Activated CD8-positive, alpha-beta memory T cell treated with anti-CD3 and anti-CD28 coated beads, Interleukin-2, amount 10 ng/mL, durations not matched to agents 7 days and 5 days (primary cell): ENCODE measurements around the gene IQGAP2. TPM values are rescaled to one million over a fixed set of nuclear protein-coding genes. Genes with fewer than 3 reads are reported as not detected.

Experiments used
- ATAC-seq: fragments of 150-1000 bp; cut with Tn5 transposase; one replicate; pipeline ENCODE4 v1.10.0; 2021; ENCODE audit warnings: moderate library complexity
- CTCF ChIA-PET: fragments of 350-600 bp; sonication (Branson Sonifier 250); formaldehyde crosslinking; loops from one replicate; lab custom pipeline; 2021; ENCODE audit warnings: antibody characterized with exemption; lab: Charles Lee
- DNase-seq: peaks from one replicate; pipeline ENCODE4 v3.0.0-alpha.2; 2020
- H3K27ac Mint-ChIP-seq: one replicate; pipeline ENCODE4 v1.8.0; 2021; ENCODE audit warnings: mild to moderate bottlenecking, mixed read lengths
- H3K27me3 Mint-ChIP-seq: one replicate; pipeline ENCODE4 v1.8.0; 2021; ENCODE audit warnings: mixed read lengths
- H3K36me3 Mint-ChIP-seq: one replicate; pipeline ENCODE4 v1.8.0; 2021; ENCODE audit warnings: mild to moderate bottlenecking, mixed read lengths
- H3K4me1 Mint-ChIP-seq: one replicate; pipeline ENCODE4 v1.8.0; 2021; ENCODE audit warnings: mixed read lengths
- H3K4me3 Mint-ChIP-seq: one replicate; pipeline ENCODE4 v1.8.0; 2021; ENCODE audit warnings: mild to moderate bottlenecking, moderate library complexity, mixed read lengths
- H3K9me3 Mint-ChIP-seq: one replicate; pipeline ENCODE4 v1.8.0; 2022; ENCODE audit warnings: low read depth, mixed read lengths
- total RNA-seq, 2 experiments: library from RNA; stranded (reverse); gene quantifications; one replicate each; pipeline ENCODE4 v1.2.3, GENCODE V29; 2021

IQGAP2 gene
- total RNA-seq, 2 experiments from 2014 or later, result 70.2 to 118 TPM

DNA sequence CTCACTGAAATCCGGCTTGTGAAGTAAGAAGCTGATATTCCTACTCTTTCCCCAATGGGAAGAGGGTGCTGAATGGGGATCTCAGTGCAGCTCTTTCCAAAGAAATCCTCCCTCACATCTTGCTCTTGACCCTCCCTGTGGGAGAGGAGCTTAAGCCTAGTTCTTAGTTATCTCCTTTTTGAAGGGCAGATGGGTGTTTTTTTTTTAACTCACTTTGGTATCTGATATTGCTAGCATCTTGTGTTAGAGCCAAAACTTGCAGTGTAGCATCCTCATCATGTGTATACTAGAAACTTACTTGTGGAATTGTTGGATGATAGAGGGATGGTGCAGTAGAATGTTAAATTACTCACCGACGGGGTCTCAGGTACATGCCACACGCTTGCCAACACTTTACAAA lies 129.9 kb downstream of the IQGAP2 start:
- Mint-ChIP-seq H3K36me3 (peaks cover 26% of the 10 kb centered on the region), H3K27ac (no peak overlapping the region), H3K4me1 (peaks cover 35% of the 10 kb centered on the region), H3K9me3 (no peaks in the 10 kb centered on the region), H3K4me3 (no peak overlapping the region), H3K27me3 (no peaks in the 10 kb centered on the region)
- DNase-seq (no peak), ATAC-seq (no peak)
- CTCF ChIA-PET, result no interaction called here

DNA sequence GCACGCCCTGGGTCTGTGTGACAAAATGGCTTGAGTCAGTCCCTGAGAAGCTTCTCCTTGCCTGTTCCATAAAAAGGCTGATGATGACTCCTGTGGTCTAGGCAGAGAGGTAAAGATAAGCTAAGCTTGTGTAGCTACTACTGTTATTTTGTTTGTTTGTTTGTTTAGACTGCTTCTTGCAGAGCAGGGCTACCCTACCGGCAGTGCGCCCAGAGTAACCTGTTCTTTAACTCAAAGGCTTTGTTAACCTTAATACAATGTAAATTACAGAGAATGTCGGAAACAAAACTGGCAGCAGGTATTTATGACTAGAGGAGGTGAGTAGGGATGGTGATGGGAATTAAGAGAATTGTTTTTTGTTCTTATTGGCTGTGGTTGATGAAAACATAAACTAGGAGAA lies 132.5 kb downstream of the IQGAP2 start:
- no peak for ATAC-seq
- no peak overlapping the region for H3K27ac Mint-ChIP-seq
- CTCF ChIA-PET, result no interaction called here
- H3K36me3 Mint-ChIP-seq, result peaks cover 32% of the 10 kb centered on the region
- no peak for DNase-seq
- no peak overlapping the region for H3K4me3 Mint-ChIP-seq
- H3K27me3 Mint-ChIP-seq, result no peaks in the 10 kb centered on the region
- no peaks in the 10 kb centered on the region for H3K9me3 Mint-ChIP-seq
- peaks cover 36% of the 10 kb centered on the region for H3K4me1 Mint-ChIP-seq

DNA sequence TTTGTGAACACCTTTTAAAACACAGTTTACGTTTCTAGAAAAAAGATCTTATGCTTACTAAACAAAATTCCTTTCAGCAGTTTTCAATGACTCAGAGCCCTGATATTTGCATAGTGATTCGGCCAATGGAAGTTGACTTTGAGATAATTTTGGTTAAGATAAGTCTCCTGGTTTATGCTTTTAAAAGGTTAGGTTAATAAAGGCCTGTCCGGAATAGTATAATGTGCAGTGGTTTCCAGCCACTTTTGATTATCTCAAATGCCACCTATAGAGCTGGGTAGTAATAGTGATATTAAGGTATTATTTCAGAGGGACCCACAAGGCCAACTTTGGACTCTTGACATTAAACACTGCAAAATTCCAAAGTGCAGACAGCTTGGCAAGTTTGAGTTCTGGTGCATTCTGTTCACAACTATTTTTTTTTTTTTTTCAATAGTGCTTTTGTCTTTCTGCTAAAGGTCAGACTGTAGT lies 134.0 kb downstream of the IQGAP2 start:
- H3K36me3 Mint-ChIP-seq, result peaks cover 28% of the 10 kb centered on the region
- peaks cover 45% of the 10 kb centered on the region for H3K4me1 Mint-ChIP-seq
- no peak for DNase-seq
- no peaks in the 10 kb centered on the region for H3K27me3 Mint-ChIP-seq
- CTCF ChIA-PET, result interaction anchor here (0.6 to 1.0 kb wide), 2 partner anchors 132 to 349 kb away, joined by 3 read pairs; no protein-coding TSS in a partner anchor
- no peak overlapping the region for H3K27ac Mint-ChIP-seq
- H3K9me3 Mint-ChIP-seq, result no peaks in the 10 kb centered on the region
- no peak overlapping the region for H3K4me3 Mint-ChIP-seq
- no peak for ATAC-seq

DNA sequence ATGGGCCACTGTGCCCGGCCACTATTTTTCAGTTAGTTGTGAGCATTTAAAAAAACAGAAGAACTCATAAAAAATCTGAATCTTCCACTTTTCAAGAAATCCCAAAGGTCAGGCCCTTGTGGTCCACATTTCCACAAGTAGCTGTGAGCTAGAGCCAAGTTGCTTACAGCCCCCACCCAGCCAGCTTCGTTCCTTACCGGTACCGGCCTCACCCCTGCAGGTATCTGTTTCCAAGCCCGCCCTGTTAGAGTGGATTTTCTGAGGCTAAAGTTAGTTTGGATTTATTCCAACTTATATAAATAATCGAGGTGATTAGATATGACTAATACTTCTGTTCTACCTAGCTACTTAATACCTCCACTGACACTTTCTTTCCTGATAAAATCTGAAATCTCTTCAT lies 139.2 kb downstream of the IQGAP2 start:
- Mint-ChIP-seq H3K27ac (peak overlapping the region; percentile 94), H3K36me3 (peaks cover 13% of the 10 kb centered on the region), H3K27me3 (no peaks in the 10 kb centered on the region), H3K4me3 (peak overlapping the region; percentile 68), H3K4me1 (peaks cover 84% of the 10 kb centered on the region), H3K9me3 (no peaks in the 10 kb centered on the region)
- CTCF ChIA-PET, result interaction anchor here (1.2 to 3.7 kb wide), 7 partner anchors 8 to 366 kb away, joined by 3 to 103 read pairs (median 3); partner anchors contain the start of gene IQGAP2
- ATAC-seq (no peak), DNase-seq (no peak)

DNA sequence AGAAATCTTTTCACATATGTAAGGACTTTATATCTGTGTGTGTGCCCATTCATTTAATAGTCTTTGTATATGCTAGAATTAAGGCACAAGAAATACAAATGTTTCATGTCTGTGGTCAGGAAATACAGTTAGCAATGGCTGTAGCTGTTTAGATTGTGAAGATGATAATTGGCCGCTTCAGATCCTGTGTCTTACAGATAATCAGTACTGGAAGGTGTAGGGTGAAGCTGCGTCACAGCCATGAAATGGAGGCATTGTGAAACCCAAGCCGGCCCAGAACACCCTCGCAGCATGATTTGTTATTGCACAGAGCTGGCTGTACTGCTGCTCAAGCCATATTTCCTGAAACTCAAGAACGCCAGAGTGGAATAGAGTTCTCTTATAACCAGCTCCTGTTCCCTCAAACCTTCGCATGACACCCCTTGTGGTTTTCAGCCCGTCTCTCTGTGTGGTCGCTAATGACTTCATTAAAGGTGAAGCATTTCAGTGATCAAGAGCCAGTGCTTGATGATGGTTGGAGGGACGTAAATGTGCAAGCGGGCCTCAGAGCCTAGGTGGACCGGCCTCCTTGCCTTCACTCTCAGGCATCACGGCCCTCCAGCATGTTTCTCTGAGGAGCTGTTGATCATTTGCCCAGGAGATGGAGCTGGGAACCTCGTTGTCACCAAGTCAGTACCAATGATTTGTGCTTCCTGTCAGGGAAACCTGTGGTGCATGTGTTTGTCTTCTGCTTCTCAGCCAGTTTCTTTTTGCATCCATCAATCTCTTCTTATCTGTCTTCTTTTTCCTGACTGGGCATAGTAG lies 140.0 kb downstream of the IQGAP2 start:
- Mint-ChIP-seq H3K9me3 (no peaks in the 10 kb centered on the region), H3K36me3 (peaks cover 7% of the 10 kb centered on the region), H3K4me1 (peaks cover 89% of the 10 kb centered on the region), H3K27ac (peak overlapping the region; percentile 94), H3K4me3 (peak overlapping the region; percentile 68), H3K27me3 (no peaks in the 10 kb centered on the region)
- DNase-seq, result peak; percentile 86
- peak; percentile 66 for ATAC-seq
- CTCF ChIA-PET, result interaction anchor here (0.7 to 3.7 kb wide), 21 partner anchors 9 to 367 kb away, joined by 3 to 103 read pairs (median 4); partner anchors contain the start of gene IQGAP2

DNA sequence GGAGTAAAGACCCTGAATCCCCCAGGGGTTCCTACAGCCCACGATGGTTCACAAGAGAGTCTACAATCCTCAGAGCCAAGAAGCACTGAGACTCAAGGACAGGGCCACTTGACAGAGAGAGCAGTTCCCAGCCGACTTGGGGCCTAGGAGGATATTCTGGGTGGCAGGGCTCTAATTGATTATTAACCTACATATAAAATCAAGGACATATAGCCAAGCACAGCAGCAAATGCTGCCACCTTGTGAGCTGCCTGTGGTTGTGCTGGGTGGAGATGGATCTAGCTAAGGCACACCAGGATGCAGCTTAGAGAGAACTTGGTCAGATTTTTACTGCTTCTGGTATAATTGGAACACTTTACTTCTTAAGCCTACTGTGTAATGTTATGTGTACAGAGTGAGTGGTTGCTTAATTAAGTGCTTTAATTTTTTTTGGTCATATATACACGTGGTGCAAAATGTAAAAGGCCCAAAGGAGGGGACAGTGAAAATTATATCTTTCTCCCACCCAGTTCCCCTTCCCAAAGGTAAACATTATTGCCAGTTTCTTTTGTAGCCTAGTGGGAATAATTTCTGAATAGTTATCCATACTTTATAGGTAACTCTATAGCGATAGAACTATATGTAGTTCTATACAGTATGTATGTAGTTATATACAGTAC lies 141.3 kb downstream of the IQGAP2 start:
- Mint-ChIP-seq H3K4me1 (peaks cover 90% of the 10 kb centered on the region), H3K4me3 (peak overlapping the region; percentile 68), H3K9me3 (no peaks in the 10 kb centered on the region), H3K27ac (peak overlapping the region; percentile 94), H3K27me3 (no peaks in the 10 kb centered on the region), H3K36me3 (peaks cover 6% of the 10 kb centered on the region)
- ATAC-seq (peak; percentile 24), DNase-seq (peak; percentile 82)
- CTCF ChIA-PET, result interaction anchor here (0.7 to 3.7 kb wide), 16 partner anchors 12 to 369 kb away, joined by 3 to 103 read pairs (median 4); partner anchors contain the start of gene IQGAP2

DNA sequence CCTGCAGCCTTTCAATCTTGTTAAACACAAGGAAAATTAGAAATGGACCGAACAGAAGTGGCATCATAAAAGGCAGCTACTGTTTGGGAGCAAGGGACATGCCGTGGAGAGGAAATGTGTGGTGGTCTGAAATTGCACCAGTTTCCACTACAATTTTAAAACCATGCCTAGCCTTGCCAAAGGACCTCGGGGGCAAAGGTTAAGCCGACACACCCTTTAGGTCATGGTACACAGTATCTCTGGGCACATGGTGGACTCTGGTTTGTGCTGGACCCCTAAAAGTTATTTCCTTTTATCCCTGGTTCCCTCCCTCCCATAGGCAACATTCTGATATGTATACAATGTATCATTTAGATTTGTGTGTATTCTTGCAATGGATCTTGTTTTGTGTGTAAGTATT lies 142.1 kb downstream of the IQGAP2 start:
- H3K36me3 Mint-ChIP-seq, result peaks cover 11% of the 10 kb centered on the region
- CTCF ChIA-PET, result interaction anchor here (1.1 to 3.7 kb wide), 7 partner anchors 11 to 370 kb away, joined by 3 to 103 read pairs (median 6); partner anchors contain the start of gene IQGAP2
- no peak for ATAC-seq
- H3K27me3 Mint-ChIP-seq, result no peaks in the 10 kb centered on the region
- H3K9me3 Mint-ChIP-seq, result no peaks in the 10 kb centered on the region
- H3K27ac Mint-ChIP-seq, result peak overlapping the region; percentile 98
- H3K4me3 Mint-ChIP-seq, result no peak overlapping the region
- DNase-seq, result no peak
- peaks cover 92% of the 10 kb centered on the region for H3K4me1 Mint-ChIP-seq

DNA sequence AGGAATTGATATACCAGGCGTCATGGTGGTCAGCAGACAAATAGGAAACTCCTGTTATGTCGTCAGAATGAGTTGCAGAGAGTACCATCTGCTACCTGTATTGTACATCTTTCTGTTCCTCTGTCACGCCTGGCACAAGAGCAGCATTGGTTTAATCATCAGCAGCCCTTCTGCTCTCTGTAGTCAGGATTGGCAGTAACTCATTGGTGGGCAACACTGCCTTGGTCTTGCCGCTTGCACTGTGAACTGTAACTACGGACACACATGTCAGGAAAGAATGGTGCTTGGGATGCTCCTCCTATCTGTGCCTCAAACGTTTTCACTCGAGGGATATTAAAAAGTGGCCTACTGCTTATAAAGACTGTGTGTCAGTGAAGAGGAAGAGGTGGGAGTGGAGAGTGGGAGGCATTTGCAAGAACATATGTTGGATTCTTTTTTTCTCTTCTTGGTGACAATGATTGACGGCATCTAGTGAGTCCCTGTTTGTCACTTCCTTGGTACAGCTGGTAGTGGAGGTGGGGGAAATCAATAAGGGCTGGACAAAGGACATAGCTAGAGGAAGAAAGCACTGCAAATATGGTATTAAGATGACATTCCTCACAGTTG lies 143.5 kb downstream of the IQGAP2 start:
- Mint-ChIP-seq H3K4me3 (peak overlapping the region; percentile 69), H3K27me3 (no peaks in the 10 kb centered on the region), H3K36me3 (peaks cover 12% of the 10 kb centered on the region), H3K9me3 (no peaks in the 10 kb centered on the region), H3K27ac (peak overlapping the region; percentile 98), H3K4me1 (peaks cover 80% of the 10 kb centered on the region)
- no peak for ATAC-seq
- CTCF ChIA-PET, result interaction anchor here (1.2 to 2.4 kb wide), 7 partner anchors 24 to 371 kb away, joined by 3 to 32 read pairs (median 4); partner anchors contain the start of gene IQGAP2
- DNase-seq, result no peak

DNA sequence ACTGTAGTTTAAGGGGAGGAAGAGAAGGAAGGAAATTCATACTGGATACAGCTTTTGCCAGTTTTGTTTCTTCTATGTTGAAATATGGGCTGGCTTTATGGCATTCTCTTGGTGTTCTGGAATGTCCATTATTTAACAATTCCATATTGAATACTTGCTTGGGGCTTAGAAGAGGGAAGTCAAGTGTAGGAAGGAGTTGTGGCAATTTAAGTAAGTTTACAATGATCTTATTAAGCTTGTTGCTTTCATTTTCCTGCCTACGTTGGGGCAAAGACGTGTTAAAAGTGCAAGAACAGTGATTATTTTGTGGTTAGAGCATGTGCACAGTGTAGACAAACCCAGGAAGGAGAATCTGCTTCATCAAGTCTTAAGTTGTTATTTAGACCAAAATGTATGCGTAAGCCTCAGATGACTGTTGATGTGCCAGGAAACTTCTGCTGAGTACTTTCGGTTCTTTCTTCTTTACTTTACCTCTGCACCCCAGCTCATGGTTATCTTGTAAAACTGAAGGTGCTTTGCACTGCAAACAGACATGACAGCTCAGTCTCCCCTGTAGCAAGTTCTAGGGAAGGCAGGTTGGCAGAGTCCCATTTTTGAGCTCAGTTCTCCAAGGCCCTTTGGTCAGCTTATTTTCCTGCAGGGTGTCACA lies 144.3 kb downstream of the IQGAP2 start:
- Mint-ChIP-seq H3K36me3 (peaks cover 13% of the 10 kb centered on the region), H3K27ac (peak overlapping the region; percentile 98), H3K27me3 (no peaks in the 10 kb centered on the region), H3K4me3 (peak overlapping the region; percentile 69), H3K4me1 (peaks cover 72% of the 10 kb centered on the region), H3K9me3 (no peaks in the 10 kb centered on the region)
- DNase-seq, result peak; percentile 70
- peak; percentile 78 for ATAC-seq
- CTCF ChIA-PET, result interaction anchor here (0.9 to 2.4 kb wide), 12 partner anchors 12 to 371 kb away, joined by 3 to 32 read pairs (median 4); partner anchors contain the start of gene IQGAP2

DNA sequence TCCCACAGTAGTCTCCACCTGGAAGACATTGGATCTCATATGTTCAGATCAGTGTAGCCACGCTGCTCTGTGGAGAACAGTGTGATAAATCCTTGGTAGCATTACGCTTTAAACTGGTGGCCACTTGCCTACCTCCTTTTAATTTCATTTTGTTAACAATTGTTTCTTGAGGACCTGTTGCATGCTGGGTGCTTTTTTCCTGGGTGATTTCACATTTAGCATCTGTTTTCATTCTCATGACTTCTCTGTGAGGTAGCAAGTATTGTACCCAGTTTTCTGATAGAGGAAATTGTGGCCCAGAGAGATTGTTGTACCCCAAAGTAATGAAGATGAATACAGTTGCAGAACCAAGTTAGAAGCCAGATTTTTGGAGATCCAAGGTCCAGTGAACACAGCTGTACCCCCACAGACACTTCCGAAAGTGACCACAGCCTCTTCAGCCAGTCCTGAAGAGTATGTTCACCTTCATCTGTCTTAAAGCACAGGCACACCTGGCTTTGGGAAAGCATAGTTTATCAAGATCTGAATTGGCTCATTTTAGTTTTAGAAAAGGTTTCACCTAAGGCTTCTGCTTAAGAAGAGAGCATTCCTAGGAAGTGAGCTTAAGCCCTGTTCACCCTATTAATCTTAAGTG lies 144.9 kb downstream of the IQGAP2 start:
- no peaks in the 10 kb centered on the region for H3K27me3 Mint-ChIP-seq
- peaks cover 17% of the 10 kb centered on the region for H3K36me3 Mint-ChIP-seq
- CTCF ChIA-PET, result interaction anchor here (0.9 to 2.4 kb wide), 12 partner anchors 12 to 372 kb away, joined by 3 to 32 read pairs (median 5); partner anchors contain the start of gene IQGAP2
- DNase-seq (no peak), ATAC-seq (no peak)
- H3K4me3 Mint-ChIP-seq, result peak overlapping the region; percentile 69
- peaks cover 69% of the 10 kb centered on the region for H3K4me1 Mint-ChIP-seq
- H3K27ac Mint-ChIP-seq, result peak overlapping the region; percentile 98
- no peaks in the 10 kb centered on the region for H3K9me3 Mint-ChIP-seq

DNA sequence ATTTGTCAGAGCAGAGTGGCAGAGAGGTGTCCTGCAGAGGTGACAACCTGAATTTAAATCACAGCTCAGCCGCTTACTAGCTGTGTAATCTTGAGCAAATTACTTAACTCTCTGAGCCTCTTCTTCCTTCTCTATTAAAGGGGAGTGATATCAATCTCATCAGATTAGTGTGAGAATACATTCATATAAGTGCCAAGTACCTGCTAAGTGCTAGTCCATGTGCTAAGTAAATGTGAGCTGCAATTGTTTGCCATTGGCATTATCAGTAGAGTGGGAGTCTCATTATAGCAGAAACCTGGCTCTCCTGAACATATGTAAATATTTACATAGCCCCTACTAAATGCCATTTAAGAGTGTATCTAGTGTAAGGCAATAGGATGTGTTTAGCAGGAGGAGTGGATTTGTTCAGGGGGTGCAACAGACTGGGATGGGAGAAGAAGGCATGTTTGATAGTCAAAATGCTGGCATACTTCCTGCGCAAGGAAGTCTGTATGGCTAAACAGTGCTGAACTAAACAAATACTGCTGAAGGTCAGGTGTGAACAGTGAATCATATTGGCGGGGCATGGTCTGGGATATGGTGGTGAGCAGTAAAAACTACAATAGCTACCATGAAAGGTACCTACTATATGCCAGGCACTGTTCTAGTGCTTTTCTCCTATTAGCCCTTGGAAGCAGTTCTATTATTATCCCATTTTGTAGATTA lies 145.6 kb downstream of the IQGAP2 start:
- no peaks in the 10 kb centered on the region for H3K27me3 Mint-ChIP-seq
- CTCF ChIA-PET, result interaction anchor here (1.1 to 2.2 kb wide), 6 partner anchors 11 to 291 kb away, joined by 3 to 9 read pairs (median 5); partner anchors contain the start of gene IQGAP2
- peaks cover 19% of the 10 kb centered on the region for H3K36me3 Mint-ChIP-seq
- H3K27ac Mint-ChIP-seq, result peak overlapping the region; percentile 98
- DNase-seq (no peak), ATAC-seq (no peak)
- no peak overlapping the region for H3K4me3 Mint-ChIP-seq
- H3K9me3 Mint-ChIP-seq, result no peaks in the 10 kb centered on the region
- peaks cover 64% of the 10 kb centered on the region for H3K4me1 Mint-ChIP-seq
